GM18909 (cell line): Measurements from ENCODE around the gene AP3B2.
"Not testable (repeated sequence)": the region's sequence is repeated elsewhere in the genome, so short reads cannot be mapped to it uniquely, and the experiment has no call there.

Experiments
- ATAC-seq: cut with Tn5 transposase; IDR thresholded peaks from one replicate; pipeline ENCODE4 v1.9.1; 2021; ENCODE audit warnings: mild to moderate bottlenecking; ENCODE audit not compliant: unreplicated experiment, poor library complexity

Gene AP3B2

GRCh38 chr15:82709421-82710207, at the start of gene AP3B2:
Gene AP3B2 (minus strand): TSS chr15:82709875. CDS start chr15:82709706, 169 bp downstream.
- peak; percentile 88 for ATAC-seq

GRCh38 chr15:82751308-82751707, 41.6 kb upstream of the AP3B2 start:
- ATAC-seq: no peak

- ATAC-seq: peak; percentile 50
These were observed 41.1 kb upstream of the AP3B2 start for GRCh38 chr15:82750831-82751180.

- ATAC-seq: peak; percentile 95
These were observed 40.5 kb upstream of the AP3B2 start for GRCh38 chr15:82749951-82750830.

- no peak for ATAC-seq
These were observed 38.6 kb upstream of the AP3B2 start for GRCh38 chr15:82748315-82748714.

GRCh38 chr15:82743810-82744209, 34.1 kb upstream of the AP3B2 start:
- no peak for ATAC-seq

GRCh38 chr15:82742134-82742533, 32.5 kb upstream of the AP3B2 start:
- ATAC-seq: no peak

GRCh38 chr15:82739086-82739485, 29.4 kb upstream of the AP3B2 start:
- no peak for ATAC-seq

- ATAC-seq: no peak
These were observed 28.3 kb upstream of the AP3B2 start for GRCh38 chr15:82737975-82738374.

GRCh38 chr15:82731527-82731926, 21.9 kb upstream of the AP3B2 start:
- ATAC-seq: no peak

GRCh38 chr15:82730022-82730530, 20.4 kb upstream of the AP3B2 start:
- no peak for ATAC-seq

- ATAC-seq: no peak
These were observed 17.1 kb upstream of the AP3B2 start for GRCh38 chr15:82726816-82727215.

- ATAC-seq: no peak
These were observed 5.3 kb upstream of the AP3B2 start for GRCh38 chr15:82715003-82715402.

- ATAC-seq: no peak
These were observed 4.3 kb upstream of the AP3B2 start for GRCh38 chr15:82714016-82714415.

- no peak for ATAC-seq
These were observed 2.4 kb upstream of the AP3B2 start for GRCh38 chr15:82712036-82712435.

GRCh38 chr15:82710926-82711490, 1.3 kb upstream of the AP3B2 start:
- ATAC-seq: no peak

- ATAC-seq: no peak
These were observed 507 bp upstream of the AP3B2 start for GRCh38 chr15:82710208-82710555.

- no peak for ATAC-seq
These were observed 624 bp downstream of the AP3B2 start for GRCh38 chr15:82709081-82709420.

- not testable (repeated sequence) for ATAC-seq
These were observed 3.8 kb downstream of the AP3B2 start for GRCh38 chr15:82705856-82706255.

GRCh38 chr15:82699726-82700125, 9.9 kb downstream of the AP3B2 start:
- ATAC-seq: no peak

- ATAC-seq: no peak
These were observed 10.8 kb downstream of the AP3B2 start for GRCh38 chr15:82698711-82699345.
